HepG2 (cell line): ENCODE measurements around the gene MEG3. TPM values are rescaled to one million over a fixed set of nuclear protein-coding genes. Genes with fewer than 3 reads are reported as not detected.

ENCODE experiments used
- ATAC-seq: fragments of 200-7000 bp; cut with Tn5 transposase; 3 replicates; pipeline ENCODE4 v1.9.1; 2020; ENCODE audit warnings: mild to moderate bottlenecking, moderate library complexity
- BruUV-seq: library from RNA; stranded (reverse); fragments of 400-500 nt; replicated peaks from 2 replicates; lab custom pipeline; 2021; lab: Mats Ljungman, UMichigan
- CTCF ChIA-PET: fragments of 300-600 bp; formaldehyde crosslinking; extraction: SDS; loops from one replicate; lab custom pipeline; 2021; ENCODE audit warnings: low total read pairs, inconsistent platforms, low intra/inter-chr PET ratio; lab: Yijun Ruan, JAX
- POLR2A ChIA-PET: fragments of 350-600 bp; sonication (Branson Sonifier 250); formaldehyde crosslinking; loops from one replicate; lab custom pipeline; 2020; ENCODE audit warnings: antibody characterized with exemption, inconsistent platforms; lab: Yijun Ruan, JAX
- DNase-seq: peaks from one replicate; pipeline ENCODE4 v3.0.0-alpha.2; 2015; ENCODE audit warnings: low spot score
- FAIRE-seq: peaks from 3 replicates; lab custom pipeline; 2011; peaks lifted over from hg19 to GRCh38; lab: Jason Lieb, UNC
- H2AFZ ChIP-seq: one replicate; pipeline ENCODE4 v1.6.1; 2011; ENCODE audit warnings: low read length, inconsistent platforms
- H3K27ac ChIP-seq: fragments of 300-600 bp; 3 replicates; pipeline ENCODE4 v1.8.0; 2011; ENCODE audit warnings: mixed run types, mild to moderate bottlenecking, mixed read lengths, low read length, inconsistent platforms; ENCODE audit not compliant: insufficient read depth; ENCODE audit errors: extremely low read length
- H3K27me3 ChIP-seq, 2 experiments: fragments of 200-600 bp in 1 of 2; 2 replicates in 1 of 2; 3 replicates in 1 of 2; pipeline versions ENCODE4 v1.6.0 to v1.8.0; 2011; ENCODE audit warnings: low read length in 2 of 2, mild to moderate bottlenecking in 2 of 2, moderate library complexity in 2 of 2, inconsistent platforms in 1 of 2; ENCODE audit not compliant: insufficient read depth in 2 of 2, control insufficient read depth in 1 of 2
- H3K36me3 ChIP-seq, 2 experiments: fragments of 200-600 bp in 1 of 2; replicated peaks in 1 of 2; 2 replicates in 1 of 2; 3 replicates in 1 of 2; pipeline versions ENCODE4 v1.5.1 to v1.8.0; 2011; ENCODE audit warnings: low read length in 2 of 2, inconsistent platforms in 1 of 2; ENCODE audit not compliant: insufficient read depth in 2 of 2, control insufficient read depth in 1 of 2
- H3K4me1 ChIP-seq: 2 replicates; pipeline ENCODE4 v1.5.1; 2012; ENCODE audit warnings: low read length, inconsistent platforms; ENCODE audit not compliant: insufficient read depth
- H3K4me2 ChIP-seq: 2 replicates; pipeline ENCODE4 v1.6.0; 2011; ENCODE audit warnings: low read depth, low read length, inconsistent platforms
- H3K4me3 ChIP-seq, 3 experiments: fragments of 200-600 bp in 1 of 3; sonication (generic), shearing (Covaris generic) in 1 of 3; replicated peaks in 1 of 3; 2 replicates each; pipeline ENCODE4 v1.5.1; 2011 to 2016; ENCODE audit warnings: low read length in 3 of 3, inconsistent platforms in 2 of 3, low read depth in 2 of 3, mild to moderate bottlenecking in 2 of 3, control low read depth in 1 of 3, mixed read lengths in 1 of 3; ENCODE audit not compliant: insufficient read depth in 1 of 3
- H3K79me2 ChIP-seq: one replicate; pipeline ENCODE4 v1.6.1; 2011; ENCODE audit warnings: low read length, inconsistent platforms; ENCODE audit not compliant: insufficient read depth
- H3K9ac ChIP-seq: 2 replicates; pipeline ENCODE4 v1.6.0; 2011; ENCODE audit warnings: mild to moderate bottlenecking, low read depth, low read length, inconsistent platforms; ENCODE audit not compliant: insufficient read depth
- H3K9me3 ChIP-seq: 2 replicates; pipeline ENCODE4 v1.5.1; 2012; ENCODE audit warnings: mild to moderate bottlenecking, low read length
- H4K20me1 ChIP-seq: 2 replicates; pipeline ENCODE4 v1.6.0; 2011; ENCODE audit warnings: inconsistent platforms, mild to moderate bottlenecking, low read length, moderate library complexity; ENCODE audit not compliant: insufficient read depth
- CREB1 ChIP-seq, 2 experiments: fragments of 450-650 bp in 1 of 2; IDR thresholded peaks; 2 replicates each; pipeline ENCODE4 v1.6.1; 2016 to 2017; ENCODE audit warnings: control low read depth in 1 of 2, mild to moderate bottlenecking in 1 of 2, missing compliant biosample characterization in 1 of 2, missing genetic modification characterization in 1 of 2
- MNT ChIP-seq: fragments of 450-650 bp; IDR thresholded peaks from 2 replicates; pipeline ENCODE4 v1.6.1; 2016
- NCOA5 ChIP-seq: sonication (generic); formaldehyde crosslinking; IDR thresholded peaks from 2 replicates; pipeline ENCODE4 v1.4.0; 2020; ENCODE audit warnings: missing genetic modification reagents
- PHF8 ChIP-seq: sonication (generic); formaldehyde crosslinking; IDR thresholded peaks from 2 replicates; pipeline ENCODE4 v1.5.0; 2020; ENCODE audit warnings: missing genetic modification reagents
- USF2 ChIP-seq, 2 experiments: sonication (generic) in 1 of 2; formaldehyde crosslinking in 1 of 2; IDR thresholded peaks; 2 replicates each; pipeline versions ENCODE4 v1.5.1 to v1.6.1; 2011 to 2020; ENCODE audit warnings: borderline replicate concordance in 1 of 2, low read depth in 1 of 2, low read length in 1 of 2, mild to moderate bottlenecking in 1 of 2, missing genetic modification reagents in 1 of 2, moderate library complexity in 1 of 2
- YEATS4 ChIP-seq: sonication (generic); formaldehyde crosslinking; IDR thresholded peaks from 2 replicates; pipeline ENCODE4 v1.4.0; 2020; ENCODE audit warnings: missing genetic modification reagents, borderline replicate concordance
- ZNF3 ChIP-seq: IDR thresholded peaks from 2 replicates; pipeline ENCODE4 v1.7.0; 2017; ENCODE audit warnings: inconsistent platforms
- ZNF558 ChIP-seq: sonication (generic); formaldehyde crosslinking; IDR thresholded peaks from 2 replicates; pipeline ENCODE4 v1.9.0; 2022; ENCODE audit warnings: mild to moderate bottlenecking, missing genetic modification reagents, borderline replicate concordance
- ZNF816 ChIP-seq: sonication (generic); formaldehyde crosslinking; IDR thresholded peaks from 2 replicates; pipeline ENCODE4 v1.8.0; 2022; ENCODE audit warnings: missing genetic modification reagents, mild to moderate bottlenecking, borderline replicate concordance
- WGBS: methylation state at CpG from one replicate; pipeline ENCODE4 v1.1.6; 2017; ENCODE audit warnings: low lambda C conversion rate; 5-methylcytosine and 5-hydroxymethylcytosine counted together
- in situ Hi-C: cut with HindIII; loops from 2 replicates; pipeline ENCODE4 v1.10.0; 2017; ENCODE audit warnings: low pct_unique_long_range_greater_than_20kb; ENCODE audit not compliant: extremely low pct_ligation_motif_present
- intact Hi-C: fragments of 100-400 bp; cut with micrococcal nuclease; formaldehyde crosslinking; loops from one replicate; pipeline ENCODE4 v1.10.0; 2022; ENCODE audit not compliant: unreplicated experiment
- polyA plus RNA-seq, 8 experiments: library from polyadenylated mRNA; depleted of rRNA in 3 of 8; stranded (reverse) in 7 of 8; unstranded in 1 of 8; fragments of >200 nt; fragmentation: Illumina TruSeq in 4 of 8; extraction: Trizol in 4 of 8; gene quantifications; 2 replicates each; pipeline versions ENCODE4 v1.2.1 to v1.2.3, GENCODE V29; 2011 to 2016; ENCODE audit warnings: low read depth in 4 of 8, missing spikeins in 1 of 8, mixed read lengths in 1 of 8; ENCODE audit not compliant: insufficient read depth in 1 of 8
- total RNA-seq, 5 experiments: library from RNA; depleted of rRNA; stranded (reverse); fragments of >200 nt; fragmentation: Illumina TruSeq; extraction: Trizol; gene quantifications; 2 replicates each; pipeline ENCODE4 v1.2.3, GENCODE V29; 2016; ENCODE audit warnings: low read depth in 1 of 5
- TF ChIP-seq, protein P1 (sequence below): sonication (generic); formaldehyde crosslinking; IDR thresholded peaks from 2 replicates; pipeline ENCODE4 v1.8.0; 2022; ENCODE audit warnings: mild to moderate bottlenecking, missing genetic modification reagents; ENCODE audit not compliant: insufficient replicate concordance

MEG3 gene
- total and polyA plus RNA-seq, 2 of the 13 experiments (the other 11 are each of a cell fraction or from before 2014, with no cell fraction given): 0.17 TPM; not detected in 1

DNA sequence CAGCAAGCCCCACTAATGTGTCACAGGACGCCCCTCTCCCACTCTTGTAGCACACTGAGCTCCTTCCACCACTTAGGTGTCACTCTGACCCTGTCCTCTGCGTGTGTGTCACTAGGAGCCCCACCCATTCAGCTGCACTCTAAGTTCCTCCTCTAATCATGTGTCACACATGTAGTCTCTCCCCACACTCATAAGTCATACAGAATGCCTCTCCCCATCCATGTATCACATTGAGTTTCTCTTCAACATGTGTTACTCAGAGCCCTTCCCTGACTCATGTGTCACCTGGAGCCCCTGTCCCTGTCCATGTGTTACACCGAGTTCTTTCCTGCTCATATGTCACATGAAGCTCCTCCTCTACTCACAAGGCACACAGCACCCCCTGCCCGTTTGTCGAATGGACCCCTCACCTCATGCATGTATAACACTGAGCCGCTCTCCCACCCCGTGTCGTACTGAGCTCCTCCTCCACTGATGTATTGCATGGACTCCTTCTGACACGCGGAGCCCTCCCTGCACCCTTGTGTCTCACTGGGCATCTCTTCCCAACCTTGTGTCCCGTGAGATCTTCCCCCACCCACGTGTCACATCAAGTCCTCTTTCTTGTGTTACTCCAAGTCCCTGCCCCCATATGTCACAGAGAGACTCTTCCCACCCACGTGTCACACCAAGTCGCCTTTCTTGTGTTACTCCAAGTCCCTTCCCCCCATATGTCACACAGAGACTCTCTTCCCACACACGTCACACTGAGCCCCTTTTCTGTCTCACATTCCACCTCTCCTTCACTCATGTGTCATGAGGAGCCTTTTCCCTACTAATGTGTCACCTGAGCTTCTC, 46.6 kb downstream of the MEG3 start:
- in situ Hi-C loops: no loop called here
- WGBS: 33% methylated on average over 15 of the region's 15 CpGs

DNA sequence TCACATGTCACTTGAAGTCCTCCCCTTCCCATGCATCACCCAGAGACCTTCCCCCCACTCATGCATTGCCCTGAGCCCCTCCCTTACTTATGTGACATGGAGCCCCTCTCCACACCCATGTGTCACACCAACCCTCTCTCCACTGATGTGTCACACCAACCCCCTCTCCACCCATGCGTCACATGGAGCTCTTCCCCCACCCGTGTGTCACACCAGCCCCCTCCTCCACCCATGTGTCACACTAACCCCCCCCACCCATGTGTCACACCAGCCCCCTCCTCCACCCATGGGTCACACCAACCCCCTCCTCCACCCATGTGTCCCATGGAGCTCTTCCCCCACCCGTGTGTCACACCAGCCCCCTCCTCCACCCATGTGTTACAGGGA, 47.2 kb downstream of the MEG3 start:
- ChIA-PET CTCF (no interaction called here), POLR2A (no interaction called here)
- Histone ChIP-seq H2AFZ (no peak overlapping the region), H3K9ac (no peak overlapping the region), H3K4me1 (peaks cover 5% of the 10 kb centered on the region), H3K27me3 (peaks cover 3 to 13% of the 10 kb centered on the region in 2 experiments; a peak in 4 of 5 replicates), H3K4me3 (no peak overlapping the region), H3K27ac (no peak overlapping the region), H3K36me3 (no peaks in the 10 kb centered on the region), H4K20me1 (no peaks in the 10 kb centered on the region), H3K9me3 (no peaks in the 10 kb centered on the region), H3K4me2 (no peak overlapping the region), H3K79me2 (no peaks in the 10 kb centered on the region)
- ATAC-seq: no peak
- no TSS peak for BruUV-seq
- intact Hi-C loops: no loop called here
- in situ Hi-C loops: no loop called here
- no peak for DNase-seq
- 44% methylated on average over 3 of the region's 3 CpGs for WGBS
- FAIRE-seq: no peak
- no peak for TF ChIP-seq USF2 (IDR thresholded peaks at IDR 0.05; ENCODE audit: low read depth, low read length)
- no peak for TF ChIP-seq USF2 (CRISPR knock-in tag; IDR thresholded peaks at IDR 0.05; ENCODE audit: borderline replicate concordance)
- TF ChIP-seq, protein P1, sequence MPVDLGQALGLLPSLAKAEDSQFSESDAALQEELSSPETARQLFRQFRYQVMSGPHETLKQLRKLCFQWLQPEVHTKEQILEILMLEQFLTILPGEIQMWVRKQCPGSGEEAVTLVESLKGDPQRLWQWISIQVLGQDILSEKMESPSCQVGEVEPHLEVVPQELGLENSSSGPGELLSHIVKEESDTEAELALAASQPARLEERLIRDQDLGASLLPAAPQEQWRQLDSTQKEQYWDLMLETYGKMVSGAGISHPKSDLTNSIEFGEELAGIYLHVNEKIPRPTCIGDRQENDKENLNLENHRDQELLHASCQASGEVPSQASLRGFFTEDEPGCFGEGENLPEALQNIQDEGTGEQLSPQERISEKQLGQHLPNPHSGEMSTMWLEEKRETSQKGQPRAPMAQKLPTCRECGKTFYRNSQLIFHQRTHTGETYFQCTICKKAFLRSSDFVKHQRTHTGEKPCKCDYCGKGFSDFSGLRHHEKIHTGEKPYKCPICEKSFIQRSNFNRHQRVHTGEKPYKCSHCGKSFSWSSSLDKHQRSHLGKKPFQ: no peak
- no peak for TF ChIP-seq NCOA5 (CRISPR knock-in tag)
- TF ChIP-seq ZNF816 (CRISPR knock-in tag): no peak
- TF ChIP-seq ZNF558 (CRISPR knock-in tag): no peak
- TF ChIP-seq YEATS4 (CRISPR knock-in tag): no peak

More for the DNA sequence above, 46.6 kb downstream of the MEG3 start:
- H3K9ac ChIP-seq: no peak overlapping the region
- FAIRE-seq (no peak), ATAC-seq (no peak)
- no peaks in the 10 kb centered on the region for H3K36me3 ChIP-seq
- H4K20me1 ChIP-seq: no peaks in the 10 kb centered on the region
- H3K79me2 ChIP-seq: no peaks in the 10 kb centered on the region
- H3K4me1 ChIP-seq: no peaks in the 10 kb centered on the region
- BruUV-seq: no TSS peak
- TF ChIP-seq ZNF3 (CRISPR knock-in tag) (no peak), MNT (peak; percentile 63), CREB1 (IDR thresholded peaks at IDR 0.05) (peak; percentile 68; the same call in 1 of the 2 replicates), CREB1 (CRISPR knock-in tag; IDR thresholded peaks at IDR 0.05) (no peak), PHF8 (CRISPR knock-in tag) (no peak)
- TF ChIP-seq, all 625 proteins: peak for 2
- DNase-seq: no peak
- Histone ChIP-seq H3K27me3 (peaks cover 5 to 8% of the 10 kb centered on the region in 2 experiments; a peak in 4 of 5 replicates), H2AFZ (no peak overlapping the region), H3K4me3 (no peak overlapping the region), H3K9me3 (no peaks in the 10 kb centered on the region), H3K4me2 (no peak overlapping the region), H3K27ac (no peak overlapping the region)
- POLR2A ChIA-PET: no interaction called here
- CTCF ChIA-PET: no interaction called here
- intact Hi-C loops: no loop called here
